CD14-positive monocyte (primary cell): ENCODE results near the gene DCAF4. TPM values are rescaled to one million over a fixed set of nuclear protein-coding genes. Genes with fewer than 3 reads are reported as not detected.

ENCODE experiments used
- DNase-seq, 3 donors: peaks; one replicate each; pipeline ENCODE4 v3.0.0-alpha.2; 2011 to 2022
- H2AFZ ChIP-seq: 2 replicates; pipeline ENCODE4 v1.6.0; 2012; ENCODE audit warnings: mild to moderate bottlenecking, low read depth, low read length, inconsistent platforms; ENCODE audit not compliant: insufficient read depth, poor library complexity, severe bottlenecking
- H3K27ac ChIP-seq, 2 donors: 1 replicate in 1 of 2; 2 replicates in 1 of 2; pipeline ENCODE4 v1.5.1; 2012 to 2013; ENCODE audit warnings: low read length in 2 of 2, control low read depth in 1 of 2, inconsistent platforms in 1 of 2, low read depth in 1 of 2, mild to moderate bottlenecking in 1 of 2
- H3K27me3 ChIP-seq, 2 donors: one replicate each; pipeline versions ENCODE4 v1.6.0 to v1.6.1; 2011 to 2013; ENCODE audit warnings: low read length in 2 of 2; ENCODE audit not compliant: control insufficient read depth in 2 of 2, insufficient read depth in 2 of 2
- H3K36me3 ChIP-seq, 2 donors: replicated peaks in 1 of 2; 1 replicate in 1 of 2; 2 replicates in 1 of 2; pipeline versions ENCODE4 v1.5.1 to v1.6.1; 2012 to 2013; ENCODE audit warnings: low read length in 2 of 2, control low read depth in 1 of 2, inconsistent platforms in 1 of 2, mild to moderate bottlenecking in 1 of 2; ENCODE audit not compliant: insufficient read depth in 2 of 2, control insufficient read depth in 1 of 2
- H3K4me1 ChIP-seq, 2 donors: 1 replicate in 1 of 2; 2 replicates in 1 of 2; pipeline versions ENCODE4 v1.5.1 to v1.6.1; 2012 to 2013; ENCODE audit warnings: low read length in 2 of 2, control low read depth in 1 of 2, inconsistent platforms in 1 of 2, mild to moderate bottlenecking in 1 of 2, moderate library complexity in 1 of 2; ENCODE audit not compliant: insufficient read depth in 2 of 2, control insufficient read depth in 1 of 2
- H3K4me2 ChIP-seq: replicated peaks from 2 replicates; pipeline ENCODE3; 2012; ENCODE audit warnings: low read length, moderate library complexity, mild to moderate bottlenecking; ENCODE audit not compliant: poor library complexity, severe bottlenecking; ENCODE audit errors: extremely low read depth
- H3K4me3 ChIP-seq, 3 experiments: fragments of 200-600 bp in 1 of 3; sonication (generic) in 1 of 3; replicated peaks in 1 of 3; 1 replicate in 2 of 3; 2 replicates in 1 of 3; pipeline ENCODE4 v1.5.1; 2011 to 2013; ENCODE audit warnings: low read length in 3 of 3, mild to moderate bottlenecking in 3 of 3, control low read depth in 2 of 3, low read depth in 2 of 3, inconsistent platforms in 1 of 3, moderate library complexity in 1 of 3
- H3K79me2 ChIP-seq: 2 replicates; pipeline ENCODE4 v1.6.0; 2012; ENCODE audit warnings: mild to moderate bottlenecking, control low read depth, inconsistent platforms, low read length, moderate library complexity; ENCODE audit not compliant: insufficient read depth
- H3K9ac ChIP-seq: 2 replicates; pipeline ENCODE4 v1.6.0; 2017; ENCODE audit warnings: low read length, mild to moderate bottlenecking; ENCODE audit not compliant: insufficient read depth, poor library complexity, severe bottlenecking
- H3K9me3 ChIP-seq, 2 donors: replicated peaks in 1 of 2; 1 replicate in 1 of 2; 2 replicates in 1 of 2; pipeline versions ENCODE4 v1.5.1 to v1.6.1; 2012 to 2013; ENCODE audit warnings: low read length in 2 of 2, control low read depth in 1 of 2; ENCODE audit not compliant: control insufficient read depth in 1 of 2, insufficient read depth in 1 of 2
- H4K20me1 ChIP-seq: 2 replicates; pipeline ENCODE4 v1.6.0; 2012; ENCODE audit warnings: mild to moderate bottlenecking, low read length, control low read depth, moderate library complexity; ENCODE audit not compliant: insufficient read depth
- H3K27ac Mint-ChIP-seq, 7 donors: one replicate each; pipeline ENCODE4 v1.8.0; 2020; ENCODE audit warnings: mild to moderate bottlenecking in 7 of 7, mixed read lengths in 7 of 7, moderate library complexity in 6 of 7, inconsistent platforms in 2 of 7
- H3K27me3 Mint-ChIP-seq, 3 donors: one replicate each; pipeline ENCODE4 v1.8.0; 2021 to 2022; ENCODE audit warnings: low read depth in 3 of 3, mild to moderate bottlenecking in 3 of 3, mixed read lengths in 3 of 3, moderate library complexity in 3 of 3, inconsistent platforms in 1 of 3
- H3K36me3 Mint-ChIP-seq, 2 donors: one replicate each; pipeline ENCODE4 v1.8.0; 2020; ENCODE audit warnings: mixed read lengths in 2 of 2, inconsistent platforms in 1 of 2, mild to moderate bottlenecking in 1 of 2
- H3K4me1 Mint-ChIP-seq: one replicate; pipeline ENCODE4 v1.8.0; 2020; ENCODE audit warnings: mild to moderate bottlenecking, mixed read lengths
- H3K4me3 Mint-ChIP-seq, 2 donors: one replicate each; pipeline ENCODE4 v1.8.0; 2020; ENCODE audit warnings: mild to moderate bottlenecking in 2 of 2, mixed read lengths in 2 of 2, moderate library complexity in 1 of 2
- H3K9me3 Mint-ChIP-seq, 7 donors: one replicate each; pipeline ENCODE4 v1.8.0; 2020 to 2022; ENCODE audit warnings: mixed read lengths in 7 of 7, mild to moderate bottlenecking in 6 of 7, moderate library complexity in 6 of 7, inconsistent platforms in 2 of 7
- CTCF ChIP-seq: fragments of 200-600 bp; IDR thresholded peaks from one replicate; pipeline ENCODE4 v1.8.0; 2022; ENCODE audit warnings: antibody characterized with exemption, mild to moderate bottlenecking
- WGBS: methylation state at CpG from one replicate; pipeline ENCODE4 v1.1.5; 2013; ENCODE audit warnings: missing lambda C conversion rate; ENCODE audit not compliant: insufficient coverage; 5-methylcytosine and 5-hydroxymethylcytosine counted together
- intact Hi-C, 2 donors: fragments of 100-400 bp; cut with micrococcal nuclease; formaldehyde crosslinking; loops; one replicate each; pipeline versions ENCODE4 v1.15.0 to v1.15.1; 2023
- polyA plus RNA-seq, 3 donors: library from polyadenylated mRNA; depleted of rRNA in 1 of 3; unstranded in 2 of 3; stranded (reverse) in 1 of 3; fragments of 300-500 nt in 2 of 3; fragments of >200 nt in 1 of 3; fragmentation: Illumina TruSeq in 2 of 3; gene quantifications; 1 replicate in 2 of 3; 2 replicates in 1 of 3; pipeline ENCODE4 v1.2.3, GENCODE V29; 2012 to 2021

Gene DCAF4
- polyA plus RNA-seq, 3 donors, result 1.1 to 7.2 (median 2.3) TPM

GRCh38 chr14:72986857-72987256 lies 60.6 kb downstream of the DCAF4 start:
- H3K27me3 Mint-ChIP-seq, result no peaks in the 10 kb centered on the region
- H4K20me1 ChIP-seq, result peaks cover under 1% of the 10 kb centered on the region
- H3K27me3 ChIP-seq, result no peaks in the 10 kb centered on the region
- peaks cover 56 to 74% of the 10 kb centered on the region in 2 donors for H3K36me3 Mint-ChIP-seq
- WGBS, result 100% methylated on average over 2 of the region's 2 CpGs
- H2AFZ ChIP-seq, result no peak overlapping the region
- no peak overlapping the region for H3K9ac ChIP-seq
- peaks cover 48 to 85% of the 10 kb centered on the region in 2 donors for H3K36me3 ChIP-seq
- intact Hi-C loops, result no loop called here
- no peak overlapping the region for H3K27ac Mint-ChIP-seq
- H3K4me3 Mint-ChIP-seq, result no peak overlapping the region
- H3K9me3 Mint-ChIP-seq, result peaks cover 0 to 5% (median 3%) of the 10 kb centered on the region in 7 donors
- TF ChIP-seq CTCF, result no peak
- DNase-seq, result no peak
- H3K4me1 ChIP-seq, result no peaks in the 10 kb centered on the region
- H3K4me3 ChIP-seq, result no peak overlapping the region
- no peaks in the 10 kb centered on the region for H3K79me2 ChIP-seq
- H3K27ac ChIP-seq, result no peak overlapping the region
- H3K9me3 ChIP-seq, result no peaks in the 10 kb centered on the region
- H3K4me2 ChIP-seq, result no peak overlapping the region
- no peaks in the 10 kb centered on the region for H3K4me1 Mint-ChIP-seq

- intact Hi-C loops, result no loop called here
- Histone ChIP-seq H3K4me2 (no peak overlapping the region), H3K9ac (no peak overlapping the region), H3K4me3 (no peak overlapping the region), H3K36me3 (peaks cover 54 to 80% of the 10 kb centered on the region in 2 donors), H3K4me1 (no peaks in the 10 kb centered on the region), H4K20me1 (peaks cover 3% of the 10 kb centered on the region), H3K9me3 (no peaks in the 10 kb centered on the region), H2AFZ (no peak overlapping the region), H3K27me3 (no peaks in the 10 kb centered on the region), H3K79me2 (no peaks in the 10 kb centered on the region), H3K27ac (no peak overlapping the region)
- no peak for TF ChIP-seq CTCF
- Mint-ChIP-seq H3K36me3 (peaks cover 54 to 80% of the 10 kb centered on the region in 2 donors), H3K9me3 (peaks cover 0 to 3% (median 0%) of the 10 kb centered on the region in 7 donors), H3K27me3 (no peaks in the 10 kb centered on the region), H3K27ac (peak overlapping the region in 1 of 7 donors; percentile 21), H3K4me1 (no peaks in the 10 kb centered on the region), H3K4me3 (no peak overlapping the region)
- DNase-seq, result no peak
- 98% methylated on average over 6 of the region's 8 CpGs for WGBS
Observed at GRCh38 chr14:72990171-72990570, 63.9 kb downstream of the DCAF4 start.
